ENCODE data around the gene SPAG6.

DNA sequence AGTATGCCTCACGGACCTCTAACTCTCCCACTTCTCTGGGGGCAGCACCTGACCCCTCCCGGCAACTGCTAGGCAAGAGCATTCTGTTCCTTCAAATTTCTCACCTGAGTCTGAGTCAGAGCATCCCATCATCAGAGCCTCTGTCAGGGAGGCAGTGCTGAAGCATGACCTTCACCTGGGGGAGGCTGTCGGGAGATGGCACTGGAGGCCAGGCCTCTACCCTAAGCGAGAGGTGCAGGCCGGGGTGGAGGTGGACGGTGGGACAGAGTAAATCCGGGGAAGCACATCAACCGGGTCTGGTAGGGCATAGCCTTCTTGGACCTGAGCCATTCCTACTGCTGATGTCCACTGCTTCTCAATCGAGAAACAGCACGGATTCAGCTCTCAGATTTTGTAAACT, 90.4 kb downstream of the SPAG6 start:
- TF ChIP-seq, protein P1, sequence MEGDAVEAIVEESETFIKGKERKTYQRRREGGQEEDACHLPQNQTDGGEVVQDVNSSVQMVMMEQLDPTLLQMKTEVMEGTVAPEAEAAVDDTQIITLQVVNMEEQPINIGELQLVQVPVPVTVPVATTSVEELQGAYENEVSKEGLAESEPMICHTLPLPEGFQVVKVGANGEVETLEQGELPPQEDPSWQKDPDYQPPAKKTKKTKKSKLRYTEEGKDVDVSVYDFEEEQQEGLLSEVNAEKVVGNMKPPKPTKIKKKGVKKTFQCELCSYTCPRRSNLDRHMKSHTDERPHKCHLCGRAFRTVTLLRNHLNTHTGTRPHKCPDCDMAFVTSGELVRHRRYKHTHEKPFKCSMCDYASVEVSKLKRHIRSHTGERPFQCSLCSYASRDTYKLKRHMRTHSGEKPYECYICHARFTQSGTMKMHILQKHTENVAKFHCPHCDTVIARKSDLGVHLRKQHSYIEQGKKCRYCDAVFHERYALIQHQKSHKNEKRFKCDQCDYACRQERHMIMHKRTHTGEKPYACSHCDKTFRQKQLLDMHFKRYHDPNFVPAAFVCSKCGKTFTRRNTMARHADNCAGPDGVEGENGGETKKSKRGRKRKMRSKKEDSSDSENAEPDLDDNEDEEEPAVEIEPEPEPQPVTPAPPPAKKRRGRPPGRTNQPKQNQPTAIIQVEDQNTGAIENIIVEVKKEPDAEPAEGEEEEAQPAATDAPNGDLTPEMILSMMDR (IDR thresholded peaks at IDR 0.05): no peak
- no peak for TF ChIP-seq POLR2A (IDR thresholded peaks at IDR 0.05)
